GM21515 (cell line): ENCODE measurements around the gene RPP25L.

Experiments used
- ATAC-seq: cut with Tn5 transposase; IDR thresholded peaks from one replicate; pipeline ENCODE4 v1.9.1; 2021; ENCODE audit not compliant: unreplicated experiment

The RPP25L gene

GRCh38 chr9:34638138-34638445, 26.2 kb upstream of the RPP25L start:
- no peak for ATAC-seq

DNA sequence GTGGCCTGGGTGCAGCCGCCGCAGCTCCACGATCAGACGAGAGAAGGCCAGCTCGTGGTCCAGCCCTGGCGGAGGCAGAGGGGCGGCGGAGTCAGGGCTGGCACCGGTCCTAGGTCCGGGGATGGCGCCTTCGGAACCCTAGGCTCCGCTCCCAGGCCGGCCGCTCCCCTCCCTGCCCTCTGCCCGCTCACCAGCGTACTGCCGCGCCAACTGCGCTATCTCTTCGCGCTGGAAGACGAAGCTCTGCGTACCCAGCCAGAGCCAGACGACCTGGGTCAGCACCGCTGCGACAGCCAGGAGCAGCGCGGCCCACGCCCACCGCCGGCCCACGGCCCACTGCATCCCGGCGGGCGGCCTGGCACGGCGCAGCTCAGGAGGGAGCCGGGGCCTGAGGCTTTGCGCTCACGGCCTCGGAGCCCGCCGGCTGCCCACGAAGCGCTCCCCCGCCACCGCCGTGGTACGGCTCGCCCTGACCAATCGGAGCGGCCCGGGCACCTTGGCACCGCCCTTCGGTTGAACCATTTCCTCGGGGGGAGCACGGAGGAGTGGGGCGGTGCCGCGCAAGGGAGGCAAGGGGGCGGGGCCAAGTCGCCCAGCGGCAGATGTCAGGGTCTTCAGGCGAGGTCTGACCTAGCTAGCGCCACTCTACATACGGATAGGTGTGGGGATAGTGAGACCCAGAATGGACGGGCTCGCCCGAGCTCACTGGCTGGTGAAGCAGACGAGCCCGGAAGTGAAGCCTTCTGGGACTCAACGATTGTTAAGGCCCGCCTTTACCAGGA, 25.6 kb upstream of the RPP25L start, which contains the start of gene SIGMAR1:
Gene SIGMAR1 (minus strand): TSS at position 432 of the 782 bp plus-strand sequence. CDS start 90 bp downstream, at position 342.
- ATAC-seq: peak; percentile 83

DNA sequence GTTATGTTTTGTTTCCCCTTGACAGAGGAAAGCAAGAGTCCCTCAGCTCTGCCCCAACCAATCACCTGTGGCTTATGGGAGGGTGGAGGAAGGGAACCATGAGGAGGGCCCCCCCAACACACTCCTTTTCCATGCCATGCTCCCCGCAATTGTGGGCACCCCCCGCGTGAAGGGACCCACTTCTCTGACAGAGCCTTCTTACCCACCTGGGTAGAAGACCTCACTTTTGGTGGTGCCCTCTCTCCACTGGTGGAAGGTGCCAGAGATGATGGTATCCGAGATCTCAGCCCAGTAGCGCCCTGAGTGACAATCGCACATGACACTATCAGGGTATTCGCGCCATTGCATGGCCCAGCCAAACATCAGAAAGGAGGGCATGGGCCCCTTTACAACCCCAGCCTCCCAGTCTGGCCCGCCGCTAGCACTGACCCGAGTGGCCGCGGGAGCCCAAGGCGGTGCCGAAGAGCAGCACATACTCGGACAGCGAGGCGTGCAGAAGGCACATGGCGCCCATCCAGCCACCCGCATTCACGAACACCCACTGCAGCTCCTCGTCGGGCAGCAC, 25.0 kb upstream of the RPP25L start:
- peak; percentile 2 for ATAC-seq

- no peak for ATAC-seq
Observed at GRCh38 chr9:34635556-34635955, 23.7 kb upstream of the RPP25L start.

GRCh38 chr9:34634551-34635248, 22.8 kb upstream of the RPP25L start:
- ATAC-seq: no peak

DNA sequence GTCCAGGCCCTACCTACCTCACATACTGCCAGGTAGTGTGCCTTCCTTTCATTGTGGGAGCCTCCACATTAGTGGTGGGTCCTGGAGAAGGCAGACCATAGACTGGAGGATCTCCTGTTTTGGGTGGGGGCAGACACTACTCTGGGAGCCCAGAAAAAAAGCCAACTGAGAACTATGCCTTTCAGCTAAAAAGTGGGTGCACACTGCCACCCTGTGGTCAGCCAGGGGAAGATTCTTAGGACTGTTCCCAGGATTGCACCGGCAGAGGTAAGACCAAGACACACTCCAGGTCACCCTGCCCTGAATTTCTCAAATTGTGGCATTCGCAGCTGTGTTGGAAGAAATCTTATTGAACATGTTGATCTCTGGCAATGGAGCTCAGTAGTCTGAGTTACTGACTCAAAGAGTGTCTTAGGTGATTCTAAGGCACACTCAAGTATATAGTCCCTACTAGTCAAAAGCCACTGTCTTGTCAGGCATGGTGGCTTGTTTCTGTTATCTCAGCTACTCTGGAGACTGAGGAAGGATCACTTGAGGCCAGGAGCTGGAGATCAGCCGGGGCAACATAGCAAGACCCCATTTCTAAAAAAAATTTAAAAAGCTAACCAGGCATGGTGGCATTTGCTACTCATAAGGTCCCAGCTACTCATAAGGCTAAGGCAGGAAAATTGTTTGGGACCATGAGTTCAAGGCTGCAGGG, 22.1 kb upstream of the RPP25L start:
- ATAC-seq: no peak

DNA sequence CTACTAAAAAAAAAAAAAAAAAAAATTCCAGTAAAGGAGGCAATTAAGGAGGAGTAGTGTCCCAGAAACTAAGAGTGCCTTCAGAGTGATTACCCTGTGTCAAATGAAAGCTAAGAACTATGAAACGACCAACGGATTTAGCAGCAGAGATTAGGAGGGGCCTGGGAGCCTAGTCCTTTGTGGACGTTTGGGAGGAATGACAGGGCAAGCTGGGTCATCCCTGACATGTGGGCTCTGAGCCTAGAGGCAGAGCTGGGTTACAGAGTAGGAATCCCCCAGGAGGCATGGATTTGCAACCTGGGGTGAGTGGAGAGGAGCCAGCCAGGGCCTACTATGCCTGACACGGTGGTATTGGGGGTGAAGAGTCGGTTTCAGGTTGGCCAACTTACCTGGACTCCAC, 21.3 kb upstream of the RPP25L start:
- ATAC-seq: no peak

GRCh38 chr9:34630402-34631154, 18.7 kb upstream of the RPP25L start:
- no peak for ATAC-seq

DNA sequence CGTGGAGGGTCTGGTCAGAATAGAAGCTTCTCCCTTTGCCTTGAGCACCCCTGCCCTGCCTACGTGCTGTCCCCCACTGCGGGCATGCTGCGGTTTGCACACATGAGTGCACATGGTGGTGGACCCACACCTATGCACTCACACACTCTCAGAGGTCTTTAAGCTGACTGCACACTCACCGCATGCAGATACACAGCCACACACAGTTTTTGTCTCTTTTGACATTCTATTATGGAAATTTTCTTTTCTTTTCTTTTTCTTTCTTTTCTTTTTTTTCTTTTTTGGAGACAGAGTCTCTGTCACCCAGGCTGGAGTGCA, 17.6 kb upstream of the RPP25L start:
- ATAC-seq: no peak

DNA sequence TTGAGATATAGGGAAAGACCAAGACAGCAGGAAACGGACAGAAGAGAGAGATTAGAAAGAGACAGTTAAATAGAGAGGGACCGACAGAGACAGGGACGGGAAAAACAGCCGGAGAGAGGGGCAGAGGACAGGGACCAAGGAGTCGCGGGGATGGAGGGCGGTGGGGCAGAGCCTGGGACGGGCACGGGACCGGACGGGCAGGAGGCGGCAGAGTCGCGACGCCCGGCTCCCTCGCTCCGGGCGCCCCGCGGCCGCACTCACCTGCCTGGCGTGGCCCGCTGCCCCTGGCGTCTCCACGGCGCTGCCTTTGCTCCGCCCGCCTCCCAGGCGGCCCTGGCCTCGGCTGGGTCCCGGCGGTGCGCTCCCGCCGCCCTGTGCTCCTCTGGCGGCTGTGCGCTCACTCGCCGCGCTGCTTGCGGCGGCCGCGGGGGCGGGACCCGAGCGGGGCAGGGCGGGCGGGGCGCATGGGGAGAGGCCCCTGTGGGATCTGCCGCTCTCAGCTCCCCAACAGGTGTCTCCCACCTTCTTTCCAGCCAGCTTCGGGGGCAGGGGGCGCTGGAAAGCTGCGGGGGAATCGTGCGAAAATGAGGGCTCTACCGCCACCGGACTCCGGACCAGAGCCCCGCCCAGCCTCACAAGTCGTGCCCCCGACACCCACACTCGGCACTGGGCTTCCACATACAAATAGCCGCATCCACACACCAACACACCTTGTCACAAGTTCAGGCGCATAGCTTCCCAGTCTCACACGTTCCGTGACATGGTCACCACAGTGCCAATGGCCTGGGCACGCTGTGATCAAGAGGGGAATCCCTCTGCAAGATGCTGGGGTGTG, 17.0 kb upstream of the RPP25L start, which contains the start of gene ARID3C:
Gene ARID3C (minus strand): TSS at position 411 of the 835 bp plus-strand sequence. CDS start 1,052 bp downstream, outside the sequence.
- no peak for ATAC-seq

- ATAC-seq: no peak
Observed at GRCh38 chr9:34627716-34628655, 16.1 kb upstream of the RPP25L start.

DNA sequence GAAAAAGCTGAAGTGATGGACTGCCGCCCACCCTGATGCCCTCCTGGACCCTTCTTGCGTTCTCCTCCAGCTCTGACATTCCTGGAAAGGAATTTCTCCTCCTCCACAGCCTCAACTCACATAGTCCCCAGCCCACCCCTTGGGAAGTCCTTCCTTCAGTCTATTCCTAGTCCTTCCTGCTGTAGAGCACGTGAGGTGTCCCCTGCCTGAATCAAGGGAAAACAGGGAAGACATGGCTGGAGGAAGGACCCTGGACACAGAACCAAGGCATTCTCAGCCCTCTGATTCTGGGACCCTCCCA, 13.2 kb upstream of the RPP25L start:
- no peak for ATAC-seq

DNA sequence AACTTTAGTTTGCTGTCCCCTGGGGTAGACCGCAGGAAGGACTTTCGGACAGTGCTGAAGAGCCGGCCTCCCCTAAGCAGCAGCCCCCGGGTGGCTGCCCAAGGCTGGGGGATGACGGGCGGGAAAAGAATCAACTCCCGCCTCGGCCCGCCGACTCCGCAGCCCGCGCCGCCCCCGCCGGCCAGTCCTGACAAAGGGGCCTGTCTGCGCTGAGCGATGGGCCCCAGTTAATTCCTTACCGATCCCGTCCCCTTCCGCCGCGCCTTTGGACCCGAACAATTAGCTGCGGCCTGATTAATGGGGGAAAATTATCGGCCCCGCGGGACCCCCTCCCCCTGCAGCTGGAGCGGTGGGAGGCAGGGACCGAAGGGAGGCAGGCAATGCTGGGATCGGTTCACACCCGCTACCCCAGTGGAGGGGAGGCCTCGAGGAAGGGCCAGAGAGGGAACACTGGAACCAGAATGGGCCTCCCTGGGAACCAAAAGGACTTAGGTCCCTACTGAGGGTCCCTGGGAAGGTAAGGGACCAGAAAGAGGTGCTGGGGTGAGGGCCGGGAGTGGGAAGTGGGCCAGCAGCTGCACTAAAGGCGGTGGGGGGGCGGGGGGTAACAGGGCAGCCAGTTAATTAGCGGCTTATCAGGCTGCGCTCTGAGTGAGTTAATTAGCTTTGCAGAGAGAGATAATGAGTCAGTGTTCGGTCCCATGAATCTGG, 12.7 kb upstream of the RPP25L start:
- ATAC-seq: no peak

DNA sequence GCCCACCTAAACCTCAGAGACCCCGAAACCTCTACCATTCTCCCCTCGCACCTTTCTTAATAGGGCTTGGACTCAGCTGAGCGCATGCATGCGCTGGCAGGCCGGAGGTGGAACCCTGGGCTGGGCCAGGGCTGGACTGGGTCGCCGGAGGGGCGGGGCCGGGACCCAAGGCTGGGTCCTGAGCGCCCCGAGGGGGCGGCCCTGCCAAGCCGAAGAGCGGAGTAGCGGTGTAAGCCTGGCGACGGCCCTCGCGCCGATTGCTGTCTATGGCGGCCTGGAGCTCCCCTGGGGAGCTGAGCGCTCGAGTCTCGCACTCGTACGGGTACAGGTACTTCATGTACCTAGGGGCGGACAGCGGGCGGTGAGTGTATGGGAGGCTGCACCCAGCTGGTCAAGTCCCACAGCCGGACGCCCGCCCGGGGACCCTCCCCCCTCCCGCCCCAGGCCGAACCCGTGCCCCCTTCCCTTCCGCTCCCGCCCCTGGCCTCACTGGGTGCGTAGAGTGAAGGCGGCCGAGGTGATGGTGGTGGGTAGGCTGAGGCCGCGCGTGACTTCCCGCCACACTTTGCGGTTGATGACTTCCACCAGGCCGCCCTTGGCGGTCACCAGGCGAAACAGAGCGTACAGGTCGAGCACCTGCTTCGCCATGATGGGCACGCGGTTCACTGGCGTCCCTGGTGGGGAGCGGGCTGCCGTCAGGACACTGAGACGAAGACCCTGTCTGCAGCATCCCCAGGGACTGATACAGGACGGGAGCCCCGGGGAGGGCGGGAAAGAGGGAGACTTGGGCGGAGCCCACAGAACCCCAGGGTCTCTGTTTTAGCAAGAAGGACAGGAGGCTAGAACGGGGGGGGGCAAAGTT, 11.7 kb upstream of the RPP25L start:
- ATAC-seq: no peak

GRCh38 chr9:34620061-34620994, 8.4 kb upstream of the RPP25L start, which contains the start of gene DCTN3:
TSS of gene DCTN3 (minus strand) at chr9:34620495. CDS start at chr9:34620464, 31 bp downstream.
- ATAC-seq: peak; percentile 95

- no peak for ATAC-seq
Observed at GRCh38 chr9:34615132-34615531, 3.2 kb upstream of the RPP25L start.
